Vagina (tissue), 2 donors: ENCODE measurements around the gene PDGFRA.

Source experiments
- CTCF ChIP-seq, 3 experiments: fragments of 450-650 bp in 2 of 3; fragments of 200-600 bp in 1 of 3; sonication (generic) in 1 of 3; IDR thresholded peaks; one replicate each; pipeline ENCODE4 v1.5.1; 2017 to 2019; ENCODE audit warnings: antibody characterized with exemption in 3 of 3, mild to moderate bottlenecking in 2 of 3, moderate library complexity in 2 of 3
- POLR2A ChIP-seq, 2 donors: fragments of 450-650 bp; IDR thresholded peaks; one replicate each; pipeline ENCODE4 v1.6.1; 2017; ENCODE audit warnings: antibody characterized with exemption in 2 of 2, mild to moderate bottlenecking in 2 of 2, moderate library complexity in 2 of 2
- POLR2AphosphoS5 ChIP-seq, 2 donors: sonication (generic); formaldehyde crosslinking; IDR thresholded peaks; one replicate each; pipeline ENCODE4 v1.9.0; 2017; ENCODE audit warnings: antibody characterized with exemption in 2 of 2, mild to moderate bottlenecking in 2 of 2, low read depth in 1 of 2; ENCODE audit not compliant: insufficient read depth in 1 of 2

GRCh38 chr4:54308110-54308509, 79.0 kb downstream of the PDGFRA start:
- TF ChIP-seq CTCF (IDR thresholded peaks at IDR 0.05) (no peak), POLR2AphosphoS5 (IDR thresholded peaks at IDR 0.05; ENCODE audit: insufficient read depth in 1 of 2, low read depth in 1 of 2) (no peak), POLR2A (IDR thresholded peaks at IDR 0.05) (no peak)
